Testis (tissue), 2 donors: ENCODE measurements around the gene LRFN2.

Experiments
- CTCF ChIP-seq, 3 experiments: fragments of 450-650 bp in 2 of 3; fragments of 200-600 bp in 1 of 3; sonication (generic) in 1 of 3; IDR thresholded peaks; one replicate each; pipeline ENCODE4 v1.5.1; 2016 to 2019; ENCODE audit warnings: antibody characterized with exemption in 3 of 3, mild to moderate bottlenecking in 2 of 3, moderate library complexity in 1 of 3
- POLR2A ChIP-seq: fragments of 450-650 bp; IDR thresholded peaks from one replicate; pipeline ENCODE4 v1.6.1; 2017; ENCODE audit warnings: antibody characterized with exemption, mild to moderate bottlenecking, moderate library complexity

- no peak for TF ChIP-seq CTCF (IDR thresholded peaks at IDR 0.05)
- TF ChIP-seq POLR2A, result no peak
Measured at GRCh38 chr6:40520678-40521077, 66.5 kb downstream of the LRFN2 start.
